GM13976 (cell line): ENCODE measurements around the gene ABCC2.
"Not testable (repeated sequence)": the region's sequence is repeated elsewhere in the genome, so short reads cannot be mapped to it uniquely, and the experiment has no call there.

Source experiments
- DNase-seq: peaks from one replicate; pipeline ENCODE4 v3.0.0; 2012; ENCODE audit warnings: low spot score
- in situ Hi-C: fragments of 300-500 bp; cut with MboI; formaldehyde crosslinking; loops from one replicate; pipeline ENCODE4 v1.12.0; 2022; ENCODE audit warnings: low sequenced_read_pairs, mixed read lengths, inconsistent platforms; ENCODE audit not compliant: unreplicated experiment
- TF ChIP-seq, protein P1 (sequence below): IDR thresholded peaks from 2 replicates; pipeline ENCODE4 v1.5.1; 2012; ENCODE audit warnings: borderline replicate concordance, mild to moderate bottlenecking; ENCODE audit not compliant: insufficient read depth; ENCODE audit errors: extremely low read depth, missing control alignments, control extremely low read depth

Gene ABCC2

GRCh38 chr10:99853655-99854054 lies 71.2 kb downstream of the ABCC2 start:
- in situ Hi-C loops, result no loop called here
- DNase-seq, result no peak
- TF ChIP-seq, protein P1, sequence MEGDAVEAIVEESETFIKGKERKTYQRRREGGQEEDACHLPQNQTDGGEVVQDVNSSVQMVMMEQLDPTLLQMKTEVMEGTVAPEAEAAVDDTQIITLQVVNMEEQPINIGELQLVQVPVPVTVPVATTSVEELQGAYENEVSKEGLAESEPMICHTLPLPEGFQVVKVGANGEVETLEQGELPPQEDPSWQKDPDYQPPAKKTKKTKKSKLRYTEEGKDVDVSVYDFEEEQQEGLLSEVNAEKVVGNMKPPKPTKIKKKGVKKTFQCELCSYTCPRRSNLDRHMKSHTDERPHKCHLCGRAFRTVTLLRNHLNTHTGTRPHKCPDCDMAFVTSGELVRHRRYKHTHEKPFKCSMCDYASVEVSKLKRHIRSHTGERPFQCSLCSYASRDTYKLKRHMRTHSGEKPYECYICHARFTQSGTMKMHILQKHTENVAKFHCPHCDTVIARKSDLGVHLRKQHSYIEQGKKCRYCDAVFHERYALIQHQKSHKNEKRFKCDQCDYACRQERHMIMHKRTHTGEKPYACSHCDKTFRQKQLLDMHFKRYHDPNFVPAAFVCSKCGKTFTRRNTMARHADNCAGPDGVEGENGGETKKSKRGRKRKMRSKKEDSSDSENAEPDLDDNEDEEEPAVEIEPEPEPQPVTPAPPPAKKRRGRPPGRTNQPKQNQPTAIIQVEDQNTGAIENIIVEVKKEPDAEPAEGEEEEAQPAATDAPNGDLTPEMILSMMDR, result no peak

DNA sequence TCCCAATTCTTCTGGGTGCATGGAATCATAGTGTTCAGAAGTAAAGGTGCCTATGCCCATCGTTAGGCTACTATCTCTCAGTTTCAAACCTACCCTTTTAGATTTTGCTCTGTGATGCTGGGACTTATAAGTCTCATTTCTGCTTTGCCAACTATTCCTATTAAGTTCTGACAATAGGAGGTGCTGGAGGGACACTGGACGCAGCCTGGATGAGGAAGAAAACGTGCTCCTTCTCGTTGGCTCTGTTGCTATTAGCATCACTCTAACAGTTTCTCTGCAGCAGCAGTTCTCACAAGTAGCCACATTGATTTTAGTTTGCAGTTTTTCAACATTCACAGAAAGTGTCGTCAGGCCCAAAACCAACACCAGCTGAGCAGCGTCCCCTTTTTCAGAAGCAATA lies 72.4 kb downstream of the ABCC2 start:
- TF ChIP-seq, protein P1, result no peak
- no peak for DNase-seq
- in situ Hi-C loops, result no loop called here

DNA sequence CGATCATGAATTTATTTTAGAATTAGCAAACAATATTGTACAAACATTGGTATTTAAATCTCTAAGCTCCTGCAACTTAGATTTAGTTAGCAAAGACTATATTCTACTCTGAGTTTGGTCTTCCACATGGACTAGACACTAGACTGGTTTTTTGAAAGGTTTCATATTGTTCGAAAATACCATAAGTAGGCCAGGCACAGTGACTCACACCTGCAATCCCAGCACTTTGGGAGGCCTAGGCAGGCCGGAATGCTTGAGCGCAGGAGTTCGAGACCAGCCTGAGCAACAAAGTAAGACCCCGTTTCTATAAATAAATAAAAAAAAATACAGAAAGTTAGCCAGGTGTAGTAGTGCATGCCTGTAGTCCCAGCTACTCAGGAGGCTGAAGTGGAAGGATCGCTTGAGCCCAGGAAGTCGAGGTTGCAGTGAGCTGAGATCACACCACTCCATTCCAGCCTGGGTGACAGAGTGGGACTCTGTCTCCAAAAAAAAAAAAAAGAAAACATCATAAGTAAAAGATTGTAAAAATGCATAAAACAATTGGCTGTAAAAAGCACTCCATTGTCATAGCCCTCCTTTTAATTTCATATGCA lies 73.1 kb downstream of the ABCC2 start:
- TF ChIP-seq, protein P1, result no peak
- DNase-seq, result no peak
- in situ Hi-C loops, result no loop called here

DNA sequence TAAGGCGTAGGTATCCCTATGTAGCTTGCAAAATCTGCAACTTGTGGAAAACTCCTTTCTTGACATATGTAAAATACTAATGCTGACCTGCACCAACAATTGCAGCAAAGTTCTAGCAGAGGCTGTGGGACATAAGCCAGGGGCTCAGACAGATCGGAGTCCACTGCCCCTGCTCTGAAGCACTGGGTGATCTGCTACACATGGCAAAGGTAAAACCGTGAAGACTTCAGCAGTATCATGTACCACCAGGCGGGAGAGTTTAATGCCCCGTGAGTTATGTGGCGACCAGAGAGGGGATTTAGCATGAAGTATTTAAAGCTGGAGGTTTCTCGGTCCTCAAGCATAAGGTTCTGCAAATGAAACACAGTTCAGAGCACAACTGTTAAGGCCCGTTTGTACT lies 76.4 kb downstream of the ABCC2 start:
- no peak for DNase-seq
- in situ Hi-C loops, result no loop called here
- TF ChIP-seq, protein P1, result no peak

DNA sequence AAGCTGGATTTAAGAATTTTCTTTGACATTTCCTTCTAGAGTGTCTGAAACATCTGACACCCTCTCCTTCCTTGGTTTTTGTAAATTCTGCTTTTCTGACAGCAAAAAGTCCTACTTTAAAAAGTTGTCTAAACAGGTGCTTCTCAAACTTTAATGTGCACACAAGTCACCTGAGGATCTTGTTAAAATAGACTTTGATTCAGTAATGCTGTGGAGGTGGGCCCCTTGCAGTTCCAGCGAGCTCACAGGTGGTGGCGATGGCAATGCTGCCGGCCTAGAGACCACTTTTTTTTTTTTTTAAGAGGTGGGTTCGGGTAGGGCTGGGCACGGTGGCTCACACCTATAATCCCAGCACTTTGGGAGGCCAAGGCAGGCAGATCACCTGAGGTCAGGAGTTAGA lies 77.1 kb downstream of the ABCC2 start:
- TF ChIP-seq, protein P1, result no peak
- DNase-seq, result no peak
- in situ Hi-C loops, result no loop called here

DNA sequence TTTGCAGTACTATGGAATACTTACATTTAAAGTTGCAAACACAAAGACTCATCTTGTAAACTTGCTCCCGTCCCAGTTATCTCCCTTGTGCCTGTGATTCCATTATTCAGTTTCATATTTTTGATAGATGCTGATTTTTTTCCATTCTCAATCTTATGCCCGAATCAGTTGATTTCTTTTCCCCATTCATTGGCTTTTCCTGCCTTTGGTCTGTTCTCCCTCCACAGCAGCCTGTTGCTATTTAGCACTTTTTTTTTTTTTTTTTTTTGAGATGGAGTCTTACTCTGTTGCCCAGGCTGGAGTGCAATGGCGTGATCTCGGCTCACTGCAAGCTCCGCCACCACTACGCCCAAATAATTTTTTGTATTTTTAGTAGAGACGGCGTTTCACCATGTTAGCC lies 78.0 kb downstream of the ABCC2 start:
- DNase-seq, result no peak
- in situ Hi-C loops, result no loop called here
- TF ChIP-seq, protein P1, result no peak

DNA sequence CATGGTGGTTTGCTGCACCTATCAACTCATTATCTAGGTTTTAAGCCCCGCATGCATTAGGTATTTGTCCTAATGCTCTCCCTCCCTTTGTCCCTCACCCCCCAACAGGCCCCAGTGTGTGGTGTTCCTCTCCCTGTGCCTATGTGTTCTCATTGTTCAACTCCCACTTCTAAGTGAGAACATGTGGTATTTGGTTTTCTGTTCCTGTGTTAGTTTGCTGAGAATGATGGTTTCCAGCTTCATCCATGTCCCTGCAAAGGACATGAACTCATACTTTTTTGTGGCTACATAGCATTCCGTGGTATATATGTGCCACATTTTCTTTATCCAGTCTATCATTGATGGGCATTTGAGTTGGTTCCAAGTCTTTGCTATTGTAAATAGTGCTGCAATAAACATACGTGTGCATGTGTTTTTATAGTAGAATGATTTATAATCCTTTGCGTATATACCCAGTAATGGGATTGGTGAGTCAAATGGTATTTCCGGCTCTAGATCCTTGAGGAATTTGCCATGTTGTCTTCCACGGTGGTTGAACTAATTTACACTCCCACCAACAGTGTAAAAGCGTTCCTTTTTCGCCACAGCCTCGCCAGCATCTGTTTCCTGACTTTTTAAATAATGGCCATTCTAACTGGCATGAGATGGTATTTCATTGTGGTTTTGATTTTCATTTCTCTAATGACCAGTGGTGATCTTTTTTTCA lies 81.2 kb downstream of the ABCC2 start:
- in situ Hi-C loops, DNase-seq: not testable (repeated sequence)

DNA sequence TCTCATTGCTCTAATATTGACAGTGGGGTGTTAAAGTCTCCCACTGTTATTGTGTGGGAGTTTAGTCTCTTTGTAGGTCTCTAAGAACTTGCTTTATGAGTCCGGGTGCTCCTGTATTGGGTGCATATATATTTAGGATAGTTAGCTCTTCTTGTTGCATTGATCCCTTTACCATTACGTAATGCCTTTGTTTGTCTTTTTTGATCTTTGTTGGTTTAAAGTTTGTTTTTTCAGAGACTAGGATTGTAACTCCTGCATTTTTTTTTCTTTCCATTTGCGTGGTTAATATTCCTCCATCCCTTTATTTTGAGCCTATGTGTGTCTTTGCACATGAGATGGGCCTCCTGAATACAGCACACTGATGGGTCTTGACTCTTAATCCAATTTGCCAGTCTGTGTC lies 84.8 kb downstream of the ABCC2 start:
- in situ Hi-C loops, DNase-seq: not testable (repeated sequence)
